IPS-18a (cell line): ENCODE data around the gene CCDC171.

Source experiments
- H3K27ac ChIP-seq: one replicate; pipeline ENCODE4 v1.5.1; 2013; ENCODE audit warnings: low read length
- H3K27me3 ChIP-seq: one replicate; pipeline ENCODE4 v1.6.1; 2013; ENCODE audit warnings: mild to moderate bottlenecking, low read length; ENCODE audit not compliant: control insufficient read depth, insufficient read depth
- H3K36me3 ChIP-seq: one replicate; pipeline ENCODE4 v1.6.1; 2013; ENCODE audit warnings: low read depth, low read length; ENCODE audit not compliant: control insufficient read depth
- H3K4me1 ChIP-seq: one replicate; pipeline ENCODE4 v1.6.1; 2013; ENCODE audit warnings: low read depth, low read length; ENCODE audit not compliant: control insufficient read depth
- H3K4me3 ChIP-seq: one replicate; pipeline ENCODE4 v1.5.1; 2013; ENCODE audit warnings: low read length
- H3K9ac ChIP-seq: one replicate; pipeline ENCODE4 v1.6.1; 2013; ENCODE audit warnings: mild to moderate bottlenecking, low read length, moderate library complexity
- H3K9me3 ChIP-seq: one replicate; pipeline ENCODE4 v1.6.1; 2013; ENCODE audit warnings: low read depth, low read length; ENCODE audit not compliant: control insufficient read depth

CCDC171 gene

DNA sequence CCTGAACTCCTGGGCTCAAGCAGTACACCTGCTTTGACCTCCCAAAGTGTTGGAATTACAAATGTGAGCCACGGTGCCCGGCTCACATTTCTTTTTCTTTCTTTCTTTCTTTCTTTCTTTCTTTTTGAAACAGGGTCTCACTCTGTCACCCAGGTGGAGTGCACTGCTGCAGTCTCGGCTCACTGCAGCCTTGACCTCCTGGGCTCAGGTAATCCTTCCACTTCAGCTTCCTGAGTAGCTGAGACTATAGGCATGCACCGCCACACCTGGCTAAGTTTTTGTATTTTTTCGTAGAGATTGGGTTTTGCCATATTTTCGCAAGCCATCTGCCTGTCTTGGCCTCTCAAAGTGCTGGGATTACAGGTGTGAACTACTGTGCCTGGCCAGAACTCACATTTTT is 183.7 kb downstream of the CCDC171 start:
- Histone ChIP-seq H3K4me3 (no peak overlapping the region), H3K27me3 (no peaks in the 10 kb centered on the region), H3K36me3 (no peaks in the 10 kb centered on the region), H3K9ac (no peak overlapping the region), H3K9me3 (no peaks in the 10 kb centered on the region), H3K27ac (no peak overlapping the region), H3K4me1 (no peaks in the 10 kb centered on the region)

DNA sequence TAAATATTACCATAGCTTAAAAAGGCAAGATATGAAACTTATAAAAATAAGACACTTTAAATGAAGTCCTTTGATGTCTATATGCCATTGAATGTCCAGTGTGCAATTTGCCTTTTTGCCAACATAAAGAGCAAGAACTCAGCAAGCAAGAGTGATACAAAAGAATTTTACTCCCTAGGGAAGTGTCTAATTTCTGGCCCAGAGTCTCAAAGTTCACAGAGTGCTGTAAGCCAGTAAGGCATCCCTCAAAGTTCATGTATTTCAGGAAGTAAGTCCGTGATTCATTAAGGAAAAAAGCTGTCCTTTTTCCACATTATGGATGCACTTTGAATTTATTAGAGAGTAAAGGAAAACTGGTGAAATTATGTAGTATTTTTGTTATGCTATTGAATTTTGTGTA is 185.2 kb downstream of the CCDC171 start:
- no peak overlapping the region for H3K27ac ChIP-seq
- H3K4me3 ChIP-seq: no peak overlapping the region
- no peaks in the 10 kb centered on the region for H3K36me3 ChIP-seq
- H3K9me3 ChIP-seq: no peaks in the 10 kb centered on the region
- H3K9ac ChIP-seq: no peak overlapping the region
- H3K4me1 ChIP-seq: no peaks in the 10 kb centered on the region
- no peaks in the 10 kb centered on the region for H3K27me3 ChIP-seq

DNA sequence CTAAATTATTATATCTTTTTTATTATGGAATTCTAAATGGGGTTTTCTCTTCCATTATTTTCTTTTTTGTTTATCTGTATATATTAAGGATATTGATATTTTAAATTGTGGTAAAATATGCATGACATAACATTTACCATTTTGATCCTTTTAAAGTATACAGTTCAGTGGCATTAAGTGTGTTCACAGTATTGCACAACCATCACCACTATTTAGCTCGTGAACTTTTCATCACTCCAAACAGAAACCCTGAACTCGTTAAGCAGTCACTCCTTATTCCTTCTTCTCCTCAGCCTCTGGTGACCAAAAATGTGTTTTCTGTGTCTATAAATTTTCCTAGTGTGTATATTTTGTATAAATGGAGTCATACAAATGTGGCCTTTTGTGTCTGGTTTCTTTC is 188.2 kb downstream of the CCDC171 start:
- Histone ChIP-seq H3K27ac (no peak overlapping the region), H3K36me3 (no peaks in the 10 kb centered on the region), H3K27me3 (no peaks in the 10 kb centered on the region), H3K9ac (no peak overlapping the region), H3K4me1 (no peaks in the 10 kb centered on the region), H3K4me3 (no peak overlapping the region), H3K9me3 (no peaks in the 10 kb centered on the region)

DNA sequence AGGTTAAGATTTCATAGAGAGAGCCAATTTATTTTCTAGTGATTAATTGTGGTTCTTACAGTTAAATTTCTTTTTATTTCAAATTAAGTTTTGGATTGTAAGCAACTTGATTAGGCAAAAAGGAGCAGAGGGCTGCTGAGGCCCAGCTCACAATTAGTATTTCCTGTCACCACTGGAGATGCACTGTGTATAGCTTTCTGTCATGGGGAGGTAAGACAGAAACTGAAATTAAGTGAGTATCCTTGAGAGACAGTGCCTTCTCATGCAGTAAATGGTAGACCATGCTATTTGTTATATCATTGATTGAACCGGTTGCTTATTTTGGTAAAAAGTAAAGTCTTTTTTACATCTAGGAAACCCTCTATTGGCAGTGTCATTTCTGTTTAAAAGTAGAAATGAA is 190.7 kb downstream of the CCDC171 start:
- no peaks in the 10 kb centered on the region for H3K4me1 ChIP-seq
- no peaks in the 10 kb centered on the region for H3K9me3 ChIP-seq
- H3K27ac ChIP-seq: no peak overlapping the region
- no peaks in the 10 kb centered on the region for H3K36me3 ChIP-seq
- no peak overlapping the region for H3K4me3 ChIP-seq
- H3K27me3 ChIP-seq: no peaks in the 10 kb centered on the region
- H3K9ac ChIP-seq: no peak overlapping the region

DNA sequence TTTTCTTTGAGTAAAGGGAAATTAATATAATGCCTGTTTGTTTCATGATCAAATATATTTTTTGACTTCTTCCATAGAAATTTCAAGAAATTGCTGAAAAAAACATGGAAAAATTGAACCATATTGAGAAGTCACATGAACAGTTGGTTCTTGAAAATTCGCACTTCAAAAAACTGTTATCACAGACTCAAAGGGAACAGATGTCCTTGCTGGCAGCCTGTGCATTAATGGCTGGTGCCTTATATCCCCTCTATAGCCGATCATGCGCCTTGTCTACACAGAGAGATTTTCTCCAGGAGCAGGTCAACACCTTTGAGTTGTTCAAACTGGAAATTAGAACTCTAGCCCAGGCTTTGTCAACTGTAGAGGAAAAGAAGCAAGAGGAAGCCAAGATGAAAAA is 191.4 kb downstream of the CCDC171 start:
- H3K4me1 ChIP-seq: no peaks in the 10 kb centered on the region
- no peak overlapping the region for H3K4me3 ChIP-seq
- no peaks in the 10 kb centered on the region for H3K9me3 ChIP-seq
- H3K27me3 ChIP-seq: no peaks in the 10 kb centered on the region
- H3K27ac ChIP-seq: no peak overlapping the region
- no peak overlapping the region for H3K9ac ChIP-seq
- no peaks in the 10 kb centered on the region for H3K36me3 ChIP-seq

DNA sequence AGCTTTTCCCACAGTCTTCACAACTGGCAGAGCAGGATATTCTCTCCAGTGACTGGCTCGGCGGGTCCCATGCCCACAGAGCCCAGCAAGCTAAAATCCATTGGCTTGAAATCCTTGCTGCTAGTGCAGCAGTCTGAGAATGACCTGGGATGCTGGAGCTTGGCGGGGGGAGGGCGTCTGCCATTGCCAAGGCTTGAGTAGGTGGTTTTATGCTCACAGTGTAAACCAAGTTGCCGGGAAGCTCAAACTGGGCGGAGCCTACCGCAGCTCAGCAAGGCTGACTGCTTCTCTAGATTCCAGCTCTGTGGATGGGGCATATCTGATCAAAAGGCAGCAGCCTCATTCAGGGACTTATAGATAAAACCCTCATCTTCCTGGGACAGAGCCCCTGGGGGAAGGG is 194.1 kb downstream of the CCDC171 start:
- Histone ChIP-seq H3K9me3 (no peaks in the 10 kb centered on the region), H3K4me3 (no peak overlapping the region), H3K36me3 (no peaks in the 10 kb centered on the region), H3K9ac (no peak overlapping the region), H3K4me1 (no peaks in the 10 kb centered on the region), H3K27ac (no peak overlapping the region), H3K27me3 (no peaks in the 10 kb centered on the region)

DNA sequence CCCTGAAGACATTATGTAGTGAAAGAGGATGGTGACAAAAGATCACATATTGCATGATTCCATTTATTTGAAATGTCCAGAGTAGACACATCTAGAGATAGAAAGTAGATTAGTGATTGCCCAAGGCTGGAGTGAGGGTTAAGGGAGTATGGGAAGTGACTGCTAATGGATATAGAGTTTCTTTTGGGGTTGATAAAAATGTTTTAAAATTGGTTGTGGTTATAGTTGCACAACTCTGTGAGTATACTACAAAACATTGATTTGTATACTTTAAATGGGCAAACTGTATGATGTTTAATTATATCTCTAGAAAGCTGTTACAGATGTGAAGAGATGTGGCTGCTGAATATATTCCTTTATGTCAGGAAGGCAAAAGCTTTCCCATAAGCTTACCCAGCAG is 202.8 kb downstream of the CCDC171 start:
- Histone ChIP-seq H3K27me3 (no peaks in the 10 kb centered on the region), H3K9ac (no peak overlapping the region), H3K36me3 (no peaks in the 10 kb centered on the region), H3K27ac (no peak overlapping the region), H3K4me3 (no peak overlapping the region), H3K9me3 (no peaks in the 10 kb centered on the region), H3K4me1 (no peaks in the 10 kb centered on the region)

DNA sequence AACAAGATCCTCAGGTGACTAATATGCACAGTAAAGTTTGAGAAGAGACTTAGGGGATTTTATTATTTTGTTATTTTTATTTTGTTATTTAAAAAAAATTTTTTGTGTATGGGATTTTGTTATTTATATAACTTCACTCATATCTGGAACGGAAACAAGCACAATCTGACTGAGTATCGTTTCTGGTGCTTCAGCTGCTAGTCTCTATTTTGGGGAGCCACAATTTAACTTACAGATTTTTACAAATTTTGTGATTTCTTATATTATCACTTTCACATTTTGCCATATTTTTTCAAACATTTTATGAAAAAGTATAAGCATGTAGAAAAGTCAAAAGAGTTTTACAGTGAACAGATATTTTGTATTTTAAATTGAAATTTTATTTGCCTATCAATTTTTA is 208.7 kb downstream of the CCDC171 start:
- Histone ChIP-seq H3K9ac (no peak overlapping the region), H3K9me3 (no peaks in the 10 kb centered on the region), H3K27ac (no peak overlapping the region), H3K4me1 (no peaks in the 10 kb centered on the region), H3K4me3 (no peak overlapping the region), H3K36me3 (no peaks in the 10 kb centered on the region), H3K27me3 (no peaks in the 10 kb centered on the region)

DNA sequence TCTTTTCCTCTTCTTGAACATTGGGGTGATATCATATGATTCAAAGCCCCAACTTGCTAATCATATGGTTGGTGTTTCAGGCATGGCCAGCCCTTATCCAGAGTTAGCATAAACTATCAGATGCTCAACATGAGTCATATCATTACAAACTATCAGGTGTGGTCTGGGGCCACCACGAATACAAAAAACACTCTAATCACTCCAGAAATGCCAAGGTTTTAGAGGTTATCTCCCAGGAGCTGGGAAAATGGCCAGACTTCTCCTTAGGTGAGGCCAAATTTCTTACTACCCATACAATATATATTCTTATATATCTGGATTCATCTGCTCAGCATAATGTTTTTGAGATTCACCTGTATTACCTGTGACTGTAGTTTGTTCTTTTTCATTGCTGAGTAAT is 210.5 kb downstream of the CCDC171 start:
- Histone ChIP-seq H3K4me3 (no peak overlapping the region), H3K36me3 (no peaks in the 10 kb centered on the region), H3K27me3 (no peaks in the 10 kb centered on the region), H3K9ac (no peak overlapping the region), H3K27ac (no peak overlapping the region), H3K4me1 (no peaks in the 10 kb centered on the region), H3K9me3 (no peaks in the 10 kb centered on the region)

DNA sequence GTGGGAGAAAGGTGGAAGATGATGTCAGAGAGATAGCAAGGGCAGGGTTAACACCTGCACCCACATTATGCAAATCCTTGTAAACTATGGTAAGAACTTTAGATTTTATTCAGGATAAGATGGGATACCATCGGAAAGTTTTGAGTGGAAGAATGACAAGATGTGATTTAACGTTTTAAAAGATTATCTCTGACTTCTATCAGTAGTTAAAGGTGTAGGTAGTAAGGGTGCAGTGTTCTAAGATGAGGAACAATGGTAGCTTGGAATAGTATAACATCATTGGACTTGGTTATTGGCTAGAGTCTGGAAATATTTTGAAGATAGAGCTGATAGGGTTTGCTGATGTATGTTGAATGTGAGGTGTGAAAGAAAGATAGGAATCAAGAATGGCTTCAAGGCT is 211.3 kb downstream of the CCDC171 start:
- H3K4me3 ChIP-seq: no peak overlapping the region
- no peaks in the 10 kb centered on the region for H3K4me1 ChIP-seq
- no peaks in the 10 kb centered on the region for H3K36me3 ChIP-seq
- no peak overlapping the region for H3K27ac ChIP-seq
- no peaks in the 10 kb centered on the region for H3K27me3 ChIP-seq
- no peaks in the 10 kb centered on the region for H3K9me3 ChIP-seq
- no peak overlapping the region for H3K9ac ChIP-seq

DNA sequence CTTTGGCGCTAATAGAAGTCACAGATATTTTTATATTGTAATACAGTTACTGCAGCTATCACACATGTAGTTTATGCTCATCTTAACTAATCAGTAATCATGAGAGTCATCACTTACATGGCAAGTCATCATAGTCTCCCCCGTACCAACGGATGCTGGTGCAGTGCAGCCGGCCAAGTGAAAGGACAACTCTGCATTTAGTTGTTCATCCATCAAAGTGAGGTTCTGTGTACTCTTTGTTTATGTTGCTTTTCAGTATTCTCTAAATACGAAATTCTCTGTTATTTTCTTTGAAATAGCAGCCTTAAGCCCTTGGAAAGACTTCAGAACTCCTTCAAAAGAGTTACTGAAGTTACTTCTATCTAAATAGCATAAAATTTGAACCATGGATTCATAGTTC is 216.7 kb downstream of the CCDC171 start:
- no peaks in the 10 kb centered on the region for H3K4me1 ChIP-seq
- H3K9me3 ChIP-seq: no peaks in the 10 kb centered on the region
- no peaks in the 10 kb centered on the region for H3K27me3 ChIP-seq
- H3K9ac ChIP-seq: no peak overlapping the region
- H3K27ac ChIP-seq: no peak overlapping the region
- no peak overlapping the region for H3K4me3 ChIP-seq
- H3K36me3 ChIP-seq: no peaks in the 10 kb centered on the region

DNA sequence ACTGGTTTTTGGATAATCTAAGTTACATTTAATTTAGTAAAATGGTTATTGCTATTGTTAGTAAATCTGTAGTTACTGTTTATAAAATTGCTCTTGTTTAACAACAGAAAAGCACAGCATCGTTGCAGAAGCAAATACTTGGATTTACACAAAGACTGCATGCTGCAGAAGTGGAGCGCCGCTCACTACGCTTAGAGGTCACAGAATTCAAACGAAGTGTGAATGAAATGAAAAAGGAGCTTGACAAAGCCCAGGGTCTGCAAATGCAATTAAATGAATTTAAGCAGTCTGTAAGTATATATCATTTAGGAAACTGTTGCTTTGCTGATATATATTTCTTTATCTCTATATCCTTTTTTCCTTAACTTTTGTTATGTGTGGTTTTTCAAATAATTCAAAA is 226.0 kb downstream of the CCDC171 start:
- Histone ChIP-seq H3K4me3 (no peak overlapping the region), H3K9me3 (no peaks in the 10 kb centered on the region), H3K36me3 (no peaks in the 10 kb centered on the region), H3K27ac (no peak overlapping the region), H3K27me3 (no peaks in the 10 kb centered on the region), H3K4me1 (no peaks in the 10 kb centered on the region), H3K9ac (no peak overlapping the region)

DNA sequence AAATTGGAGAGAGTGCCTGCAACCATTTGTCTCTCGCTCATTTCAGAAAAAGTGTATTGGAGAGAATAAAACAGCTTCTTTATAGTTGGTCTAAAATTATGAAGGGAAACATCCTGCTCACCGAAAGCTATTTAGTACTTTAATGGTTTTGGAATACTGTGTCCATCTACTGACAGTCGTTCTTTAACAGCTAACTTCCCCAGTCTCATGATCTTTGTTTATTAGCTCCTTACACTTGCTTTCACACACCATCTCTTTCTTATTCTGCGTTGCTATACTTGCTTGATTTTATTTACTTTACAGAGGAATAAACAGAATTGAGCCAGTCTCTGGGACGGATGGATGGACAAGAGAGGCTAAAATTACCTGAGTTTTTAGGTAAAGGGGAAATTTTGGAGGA is 229.3 kb downstream of the CCDC171 start:
- Histone ChIP-seq H3K9me3 (no peaks in the 10 kb centered on the region), H3K27me3 (no peaks in the 10 kb centered on the region), H3K4me3 (no peak overlapping the region), H3K9ac (no peak overlapping the region), H3K36me3 (no peaks in the 10 kb centered on the region), H3K27ac (no peak overlapping the region), H3K4me1 (no peaks in the 10 kb centered on the region)
